Panc1 (cell line): ENCODE results near the gene SCG2. TPM values are rescaled to one million over a fixed set of nuclear protein-coding genes. Genes with fewer than 3 reads are reported as not detected.
A peak's percentile ranks its signal among the peaks of the same experiment; 100 is the strongest.

Source experiments
- ATAC-seq: fragments of 200-7000 bp; cut with Tn5 transposase; 2 replicates; pipeline ENCODE4 v1.9.1; 2020; ENCODE audit warnings: mild to moderate bottlenecking, moderate library complexity
- Bru-seq: library from RNA; stranded (reverse); fragments of 400-500 nt; gene quantifications from one replicate; lab custom pipeline; 2021; lab: Mats Ljungman, UMichigan
- BruChase-seq, 2 experiments: library from RNA; stranded (reverse); fragments of 400-500 nt; gene quantifications; one replicate each; lab custom pipeline; 2021; lab: Mats Ljungman, UMichigan
- BruUV-seq: library from RNA; stranded (reverse); fragments of 400-500 nt; replicated peaks from 2 replicates; lab custom pipeline; 2021; lab: Mats Ljungman, UMichigan
- CTCF ChIA-PET: fragments of 300-600 bp; sonication (Branson Sonifier 250); formaldehyde crosslinking; loops from one replicate; lab custom pipeline; 2022; ENCODE audit warnings: antibody characterized with exemption; lab: Charles Lee
- POLR2A ChIA-PET: fragments of 300-600 bp; sonication (Branson Sonifier 250); formaldehyde crosslinking; loops from one replicate; lab custom pipeline; 2022; ENCODE audit warnings: antibody characterized with exemption; lab: Charles Lee
- DNase-seq: peaks from one replicate; pipeline ENCODE4 v3.0.0-alpha.2; 2010; ENCODE audit warnings: low read depth, low spot score
- H3K27ac ChIP-seq: 2 replicates; pipeline ENCODE4 v1.5.1; 2011; ENCODE audit warnings: mild to moderate bottlenecking, low read length, inconsistent platforms
- H3K27me3 ChIP-seq: fragments of 200-500 bp; sonication (Bioruptor generic); 2 replicates; pipeline ENCODE4 v1.6.0; 2014; ENCODE audit warnings: low read length, inconsistent platforms; ENCODE audit not compliant: control insufficient read depth, insufficient read depth
- H3K36me3 ChIP-seq: fragments of 200-500 bp; sonication (Bioruptor generic); 2 replicates; pipeline ENCODE4 v1.5.1; 2014; ENCODE audit warnings: inconsistent platforms, mild to moderate bottlenecking, low read length, moderate library complexity; ENCODE audit not compliant: control insufficient read depth, insufficient read depth
- H3K4me1 ChIP-seq: 2 replicates; pipeline ENCODE4 v1.5.1; 2011; ENCODE audit warnings: inconsistent platforms, mild to moderate bottlenecking, low read length, moderate library complexity; ENCODE audit not compliant: control insufficient read depth, insufficient read depth
- H3K4me3 ChIP-seq, 2 experiments: 2 replicates each; pipeline ENCODE4 v1.5.1; 2011 to 2012; ENCODE audit warnings: low read depth in 2 of 2, low read length in 2 of 2, mild to moderate bottlenecking in 2 of 2, inconsistent platforms in 1 of 2, moderate library complexity in 1 of 2
- H3K9me3 ChIP-seq: fragments of 200-500 bp; sonication (Bioruptor generic); 2 replicates; pipeline ENCODE4 v1.5.1; 2014; ENCODE audit warnings: low read depth, mild to moderate bottlenecking, inconsistent platforms, low read length, moderate library complexity; ENCODE audit not compliant: control insufficient read depth, insufficient read depth
- POLR2AphosphoS5 ChIP-seq: IDR thresholded peaks from 2 replicates; pipeline ENCODE4 v1.6.1; 2012; ENCODE audit warnings: mild to moderate bottlenecking, low read depth, low read length, moderate library complexity
- SIN3A ChIP-seq: IDR thresholded peaks from 2 replicates; pipeline ENCODE4 v1.6.1; 2012; ENCODE audit warnings: low read depth, mild to moderate bottlenecking, low read length, moderate library complexity, borderline replicate concordance; ENCODE audit not compliant: insufficient read depth
- TCF7L2 ChIP-seq: IDR thresholded peaks from 2 replicates; pipeline ENCODE4 v1.6.1; 2011; ENCODE audit warnings: mild to moderate bottlenecking, low read depth, low read length, inconsistent platforms
- in situ Hi-C: cut with HindIII; loops from 2 replicates; pipeline ENCODE4 v1.10.0; 2016; ENCODE audit warnings: low sequenced_read_pairs, low pct_unique_long_range_greater_than_20kb
- intact Hi-C: fragments of 100-400 bp; cut with micrococcal nuclease; formaldehyde crosslinking; loops from one replicate; pipeline ENCODE4 v1.10.0; 2022; ENCODE audit not compliant: unreplicated experiment
- long read RNA-seq: library from polyadenylated mRNA; unstranded; transcript quantifications from one replicate; pipeline ENCODE4 v2.0.0, GENCODE V29; 2021; ENCODE audit not compliant: unreplicated experiment
- polyA plus RNA-seq: library from polyadenylated mRNA; unstranded; fragments of >200 nt; gene quantifications from one replicate; pipeline ENCODE4 v1.2.1, GENCODE V29; 2012; ENCODE audit warnings: missing spikeins; ENCODE audit not compliant: insufficient read length
- total RNA-seq: library from RNA; stranded (reverse); gene quantifications from one replicate; pipeline ENCODE4 v1.2.1, GENCODE V29; 2021; ENCODE audit not compliant: unreplicated experiment
- TF ChIP-seq, protein P1 (sequence below): fragments of 450-650 bp; IDR thresholded peaks from 2 replicates; pipeline ENCODE4 v1.5.1; 2017; ENCODE audit warnings: mild to moderate bottlenecking
- TF ChIP-seq, protein P2 (sequence below), 2 experiments: IDR thresholded peaks; 2 replicates each; pipeline ENCODE4 v1.6.1; 2011 to 2012; ENCODE audit warnings: low read depth in 2 of 2, control low read depth in 1 of 2, low read length in 1 of 2, mild to moderate bottlenecking in 1 of 2, moderate library complexity in 1 of 2; ENCODE audit not compliant: insufficient read depth in 1 of 2

SCG2 gene, protein sequence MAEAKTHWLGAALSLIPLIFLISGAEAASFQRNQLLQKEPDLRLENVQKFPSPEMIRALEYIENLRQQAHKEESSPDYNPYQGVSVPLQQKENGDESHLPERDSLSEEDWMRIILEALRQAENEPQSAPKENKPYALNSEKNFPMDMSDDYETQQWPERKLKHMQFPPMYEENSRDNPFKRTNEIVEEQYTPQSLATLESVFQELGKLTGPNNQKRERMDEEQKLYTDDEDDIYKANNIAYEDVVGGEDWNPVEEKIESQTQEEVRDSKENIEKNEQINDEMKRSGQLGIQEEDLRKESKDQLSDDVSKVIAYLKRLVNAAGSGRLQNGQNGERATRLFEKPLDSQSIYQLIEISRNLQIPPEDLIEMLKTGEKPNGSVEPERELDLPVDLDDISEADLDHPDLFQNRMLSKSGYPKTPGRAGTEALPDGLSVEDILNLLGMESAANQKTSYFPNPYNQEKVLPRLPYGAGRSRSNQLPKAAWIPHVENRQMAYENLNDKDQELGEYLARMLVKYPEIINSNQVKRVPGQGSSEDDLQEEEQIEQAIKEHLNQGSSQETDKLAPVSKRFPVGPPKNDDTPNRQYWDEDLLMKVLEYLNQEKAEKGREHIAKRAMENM
- total RNA-seq, result 1.7 TPM
- 2.4 TPM for polyA plus RNA-seq
- percentile 33 among the genes with signal in this experiment for Bru-seq, nascent RNA
- percentile 42 among the genes with signal in this experiment for BruChase-seq, experiment 1, labeled RNA remaining after a 2-hour chase
- percentile 55 among the genes with signal in this experiment for BruChase-seq, experiment 2, labeled RNA remaining after a 6-hour chase
- long read RNA-seq, partial matches to known transcripts, result 0 of 5 reads
- long read RNA-seq, other reads (novel, unspliced or antisense), result 2 of 5 reads

DNA sequence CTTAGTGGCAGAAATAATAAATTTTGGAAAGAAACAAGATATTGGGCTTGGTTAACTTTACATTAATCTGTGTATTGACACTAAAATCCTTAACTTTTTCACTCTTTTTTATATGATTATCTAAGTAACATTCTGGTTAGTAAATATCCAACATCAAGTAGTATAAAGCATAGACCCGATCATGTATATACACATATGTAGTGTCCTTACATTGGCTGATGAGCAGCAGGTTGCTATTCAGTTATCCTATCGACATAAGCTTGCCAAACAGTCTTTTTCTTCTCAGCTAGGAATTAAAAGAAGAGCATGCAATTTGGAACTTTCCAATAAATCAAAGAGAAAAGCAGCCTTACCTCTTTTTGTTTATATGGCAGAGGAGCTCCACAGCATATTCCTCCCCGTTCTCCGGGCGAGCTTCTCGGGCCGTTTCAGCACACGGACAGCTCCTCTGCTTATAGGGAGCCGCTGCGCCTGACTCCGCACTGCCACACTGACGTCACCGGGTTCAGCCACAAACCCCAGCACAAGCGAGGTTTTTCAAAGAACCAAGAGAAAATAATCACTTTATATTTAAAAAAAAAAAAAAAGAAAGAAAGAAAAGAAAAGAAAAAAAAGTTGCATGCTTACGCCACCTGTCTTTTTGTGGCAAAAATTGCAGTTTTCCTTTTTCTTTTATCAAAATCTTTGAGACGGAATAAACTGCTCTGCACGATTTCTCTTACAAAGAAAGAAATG, at the start of gene SCG2:
TSS of gene SCG2 (minus strand) at position 430 of the 735 bp plus-strand sequence. CDS start 3,079 bp downstream, outside the sequence.
- in situ Hi-C loops, result no loop called here
- H3K27me3 ChIP-seq, result no peaks in the 10 kb centered on the region
- BruUV-seq, result no TSS peak
- no peaks in the 10 kb centered on the region for H3K4me1 ChIP-seq
- H3K9me3 ChIP-seq, result no peaks in the 10 kb centered on the region
- H3K27ac ChIP-seq, result no peak within 1 kb of the TSS
- CTCF ChIA-PET, result no interaction called here
- POLR2A ChIA-PET, result no interaction called here
- peak; percentile 99 for ATAC-seq
- H3K36me3 ChIP-seq, result no peaks in the 10 kb centered on the region
- TF ChIP-seq, protein P1, sequence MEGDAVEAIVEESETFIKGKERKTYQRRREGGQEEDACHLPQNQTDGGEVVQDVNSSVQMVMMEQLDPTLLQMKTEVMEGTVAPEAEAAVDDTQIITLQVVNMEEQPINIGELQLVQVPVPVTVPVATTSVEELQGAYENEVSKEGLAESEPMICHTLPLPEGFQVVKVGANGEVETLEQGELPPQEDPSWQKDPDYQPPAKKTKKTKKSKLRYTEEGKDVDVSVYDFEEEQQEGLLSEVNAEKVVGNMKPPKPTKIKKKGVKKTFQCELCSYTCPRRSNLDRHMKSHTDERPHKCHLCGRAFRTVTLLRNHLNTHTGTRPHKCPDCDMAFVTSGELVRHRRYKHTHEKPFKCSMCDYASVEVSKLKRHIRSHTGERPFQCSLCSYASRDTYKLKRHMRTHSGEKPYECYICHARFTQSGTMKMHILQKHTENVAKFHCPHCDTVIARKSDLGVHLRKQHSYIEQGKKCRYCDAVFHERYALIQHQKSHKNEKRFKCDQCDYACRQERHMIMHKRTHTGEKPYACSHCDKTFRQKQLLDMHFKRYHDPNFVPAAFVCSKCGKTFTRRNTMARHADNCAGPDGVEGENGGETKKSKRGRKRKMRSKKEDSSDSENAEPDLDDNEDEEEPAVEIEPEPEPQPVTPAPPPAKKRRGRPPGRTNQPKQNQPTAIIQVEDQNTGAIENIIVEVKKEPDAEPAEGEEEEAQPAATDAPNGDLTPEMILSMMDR, result peak; percentile 56
- TF ChIP-seq POLR2AphosphoS5 (no peak), SIN3A (no peak), TCF7L2 (peak; percentile 78)
- TF ChIP-seq, protein P2, sequence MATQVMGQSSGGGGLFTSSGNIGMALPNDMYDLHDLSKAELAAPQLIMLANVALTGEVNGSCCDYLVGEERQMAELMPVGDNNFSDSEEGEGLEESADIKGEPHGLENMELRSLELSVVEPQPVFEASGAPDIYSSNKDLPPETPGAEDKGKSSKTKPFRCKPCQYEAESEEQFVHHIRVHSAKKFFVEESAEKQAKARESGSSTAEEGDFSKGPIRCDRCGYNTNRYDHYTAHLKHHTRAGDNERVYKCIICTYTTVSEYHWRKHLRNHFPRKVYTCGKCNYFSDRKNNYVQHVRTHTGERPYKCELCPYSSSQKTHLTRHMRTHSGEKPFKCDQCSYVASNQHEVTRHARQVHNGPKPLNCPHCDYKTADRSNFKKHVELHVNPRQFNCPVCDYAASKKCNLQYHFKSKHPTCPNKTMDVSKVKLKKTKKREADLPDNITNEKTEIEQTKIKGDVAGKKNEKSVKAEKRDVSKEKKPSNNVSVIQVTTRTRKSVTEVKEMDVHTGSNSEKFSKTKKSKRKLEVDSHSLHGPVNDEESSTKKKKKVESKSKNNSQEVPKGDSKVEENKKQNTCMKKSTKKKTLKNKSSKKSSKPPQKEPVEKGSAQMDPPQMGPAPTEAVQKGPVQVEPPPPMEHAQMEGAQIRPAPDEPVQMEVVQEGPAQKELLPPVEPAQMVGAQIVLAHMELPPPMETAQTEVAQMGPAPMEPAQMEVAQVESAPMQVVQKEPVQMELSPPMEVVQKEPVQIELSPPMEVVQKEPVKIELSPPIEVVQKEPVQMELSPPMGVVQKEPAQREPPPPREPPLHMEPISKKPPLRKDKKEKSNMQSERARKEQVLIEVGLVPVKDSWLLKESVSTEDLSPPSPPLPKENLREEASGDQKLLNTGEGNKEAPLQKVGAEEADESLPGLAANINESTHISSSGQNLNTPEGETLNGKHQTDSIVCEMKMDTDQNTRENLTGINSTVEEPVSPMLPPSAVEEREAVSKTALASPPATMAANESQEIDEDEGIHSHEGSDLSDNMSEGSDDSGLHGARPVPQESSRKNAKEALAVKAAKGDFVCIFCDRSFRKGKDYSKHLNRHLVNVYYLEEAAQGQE (IDR thresholded peaks at IDR 0.05; ENCODE audit: insufficient read depth in 1 of 2, low read depth in 2 of 2, low read length in 1 of 2), result peak; percentile 98
- peak; percentile 15 for DNase-seq
- peak within 1 kb of the TSS; percentile 26 to 38 for H3K4me3 ChIP-seq
- intact Hi-C loops, result no loop called here
